SK-N-MC (cell line): Measurements from ENCODE around the gene EEF1AKMT2.

Experiments
- EZH2 ChIP-seq: fragments of 200-600 bp; sonication (generic); IDR thresholded peaks from one replicate; pipeline ENCODE4 v1.6.1; 2017; ENCODE audit warnings: antibody characterized with exemption
- FOXP2 ChIP-seq: optimal IDR thresholded peaks from 2 replicates; pipeline ENCODE3; 2011; ENCODE audit warnings: mild to moderate bottlenecking, moderate library complexity; ENCODE audit not compliant: insufficient read depth; ENCODE audit errors: extremely low read length, control extremely low read depth
- POLR2AphosphoS5 ChIP-seq: IDR thresholded peaks from 2 replicates; pipeline ENCODE4 v1.6.1; 2012; ENCODE audit warnings: mild to moderate bottlenecking, low read depth, low read length, borderline replicate concordance

- TF ChIP-seq POLR2AphosphoS5 (no peak), EZH2 (no peak), FOXP2 (no peak)
Measured at GRCh38 chr10:124820121-124820520, 28.4 kb upstream of the EEF1AKMT2 start.
